ENCODE data around the gene CTAG1B. TPM values are rescaled to one million over a fixed set of nuclear protein-coding genes. Genes with fewer than 3 reads are reported as not detected.
"Not testable (repeated sequence)": the region's sequence is repeated elsewhere in the genome, so short reads cannot be mapped to it uniquely, and the experiment has no call there.

CTAG1B gene
- total RNA-seq, 1 donor from 2014 or later: not detected

DNA sequence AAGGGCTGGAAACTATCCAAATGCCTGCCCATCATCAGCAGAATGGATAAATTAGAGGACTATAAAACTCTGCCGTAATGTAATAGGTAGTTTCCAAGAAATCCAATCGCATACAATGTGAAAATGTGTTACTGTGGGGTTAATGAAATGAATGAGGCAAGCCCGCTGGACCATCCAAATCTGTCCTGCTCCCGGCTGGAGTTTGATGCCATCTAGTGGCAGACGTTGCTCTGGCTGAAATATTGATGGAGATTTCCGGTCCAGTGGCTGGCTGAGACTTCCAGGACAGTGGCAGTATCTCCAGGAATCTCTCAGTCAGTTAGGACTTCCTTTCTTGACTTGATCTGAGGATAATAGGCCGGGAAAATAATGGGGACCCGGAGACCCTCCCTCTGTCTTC is 36.1 kb downstream of the CTAG1B start:
- H3K27ac Mint-ChIP-seq (ENCODE audit: unreplicated experiment); H3K4me3 Mint-ChIP-seq (ENCODE audit: unreplicated experiment); DNase-seq (ENCODE audit: low spot score); H3K4me1 Mint-ChIP-seq (ENCODE audit: unreplicated experiment); H3K9me3 Mint-ChIP-seq (ENCODE audit: unreplicated experiment); H3K27me3 Mint-ChIP-seq (ENCODE audit: unreplicated experiment); H3K36me3 Mint-ChIP-seq (ENCODE audit: low read depth, unreplicated experiment): not testable (repeated sequence)

DNA sequence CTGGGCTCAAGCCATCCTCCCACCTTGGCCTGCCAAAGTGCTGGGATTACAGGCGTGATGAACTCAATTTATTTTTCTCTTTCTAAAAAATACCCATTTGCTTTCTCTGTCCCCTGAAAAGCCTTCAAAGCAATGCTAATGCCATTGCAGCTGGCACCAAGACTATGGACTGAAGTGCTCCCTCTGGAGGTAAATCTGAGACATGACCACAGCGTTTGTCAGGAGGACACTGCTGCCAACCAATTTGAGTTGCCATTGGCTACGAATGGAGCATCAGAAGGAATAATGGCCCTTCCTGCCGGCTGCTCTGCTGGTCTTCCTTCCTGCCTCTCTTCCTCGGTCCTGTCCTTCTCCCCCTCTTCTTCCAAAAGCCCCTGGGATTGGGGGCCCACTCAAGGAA is 44.0 kb downstream of the CTAG1B start:
- DNase-seq (ENCODE audit: low spot score); H3K27me3 Mint-ChIP-seq (ENCODE audit: unreplicated experiment); H3K9me3 Mint-ChIP-seq (ENCODE audit: unreplicated experiment); H3K27ac Mint-ChIP-seq (ENCODE audit: unreplicated experiment); H3K4me3 Mint-ChIP-seq (ENCODE audit: unreplicated experiment); H3K36me3 Mint-ChIP-seq (ENCODE audit: low read depth, unreplicated experiment); H3K4me1 Mint-ChIP-seq (ENCODE audit: unreplicated experiment): not testable (repeated sequence)

DNA sequence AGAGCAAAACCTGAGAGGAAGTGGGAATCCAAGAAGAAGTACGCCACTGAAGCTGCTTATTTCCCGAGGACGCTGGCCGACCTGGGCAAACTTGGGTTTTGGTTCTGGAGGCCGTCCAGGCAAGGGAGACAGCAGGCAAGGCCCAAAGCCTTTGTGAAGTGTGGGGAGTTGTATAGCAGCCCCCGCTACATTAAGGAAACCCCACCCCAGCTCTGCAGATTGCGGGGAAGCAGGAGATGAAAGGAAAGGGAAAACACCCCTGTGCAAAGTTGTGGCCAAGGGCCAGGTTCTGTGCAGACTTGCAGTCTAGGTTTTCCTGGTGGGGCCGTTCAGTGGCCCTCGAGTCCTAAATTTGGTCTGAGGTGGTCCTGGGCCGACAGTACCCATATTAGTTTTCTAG is 46.0 kb downstream of the CTAG1B start:
- not testable (repeated sequence) for H3K36me3 Mint-ChIP-seq (ENCODE audit: low read depth, unreplicated experiment); H3K9me3 Mint-ChIP-seq (ENCODE audit: unreplicated experiment)

DNA sequence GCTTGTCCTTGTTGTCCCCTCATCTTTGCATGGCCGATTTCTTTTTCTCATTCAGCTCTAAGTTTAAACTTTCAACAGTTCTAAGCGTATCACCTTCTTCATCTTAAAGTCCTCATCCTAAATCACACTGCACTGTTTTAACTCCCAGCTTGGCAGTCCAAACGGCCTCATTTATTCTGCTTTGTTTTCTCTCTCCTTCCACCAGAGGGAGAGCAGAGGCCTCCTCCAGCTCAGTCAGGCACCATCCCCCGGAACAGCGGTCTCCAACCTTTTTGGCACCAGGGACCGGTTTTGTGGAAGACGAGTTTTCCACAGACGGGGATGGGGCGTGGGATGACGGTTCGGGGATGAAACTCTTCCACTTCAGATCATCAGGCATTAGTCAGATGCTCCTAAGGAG is 48.7 kb downstream of the CTAG1B start:
- not testable (repeated sequence) for H3K27ac Mint-ChIP-seq (ENCODE audit: unreplicated experiment); H3K27me3 Mint-ChIP-seq (ENCODE audit: unreplicated experiment); DNase-seq (ENCODE audit: low spot score); H3K9me3 Mint-ChIP-seq (ENCODE audit: unreplicated experiment); H3K4me1 Mint-ChIP-seq (ENCODE audit: unreplicated experiment); H3K4me3 Mint-ChIP-seq (ENCODE audit: unreplicated experiment); H3K36me3 Mint-ChIP-seq (ENCODE audit: low read depth, unreplicated experiment)

More for the DNA sequence above, 46.0 kb downstream of the CTAG1B start:
- DNase-seq (ENCODE audit: low spot score); H3K4me1 Mint-ChIP-seq (ENCODE audit: unreplicated experiment); H3K4me3 Mint-ChIP-seq (ENCODE audit: unreplicated experiment); H3K27me3 Mint-ChIP-seq (ENCODE audit: unreplicated experiment); H3K27ac Mint-ChIP-seq (ENCODE audit: unreplicated experiment): not testable (repeated sequence)

Other genes with a start within 250 kb of the CTAG1B start
- gene FLNA, start 244.6 kb downstream of the CTAG1B start, total RNA-seq (ENCODE audit: unreplicated experiment): 1,022 TPM
- 44.7 TPM for gene EMD, start 240.0 kb downstream of the CTAG1B start, total RNA-seq (ENCODE audit: unreplicated experiment)
- 3,704 TPM for gene RPL10, start 220.9 kb downstream of the CTAG1B start, total RNA-seq (ENCODE audit: unreplicated experiment)
- gene DNASE1L1, start 210.0 kb downstream of the CTAG1B start, total RNA-seq (ENCODE audit: unreplicated experiment): 38.6 TPM
- gene TAFAZZIN, start 207.7 kb downstream of the CTAG1B start, total RNA-seq (ENCODE audit: unreplicated experiment): 56.4 TPM
- gene ATP6AP1, start 190.6 kb downstream of the CTAG1B start, total RNA-seq (ENCODE audit: unreplicated experiment): 100 TPM
- 157 TPM for gene GDI1, start 182.1 kb downstream of the CTAG1B start, total RNA-seq (ENCODE audit: unreplicated experiment)
- gene FAM50A, start 175.1 kb downstream of the CTAG1B start, total RNA-seq (ENCODE audit: unreplicated experiment): 77.0 TPM
- 54.5 TPM for gene PLXNA3, start 161.0 kb downstream of the CTAG1B start, total RNA-seq (ENCODE audit: unreplicated experiment)
- gene LAGE3, start 140.0 kb downstream of the CTAG1B start, total RNA-seq (ENCODE audit: unreplicated experiment): 18.4 TPM
- gene UBL4A, start 132.7 kb downstream of the CTAG1B start, total RNA-seq (ENCODE audit: unreplicated experiment): 16.8 TPM
- 13.9 TPM for gene SLC10A3, start 128.7 kb downstream of the CTAG1B start, total RNA-seq (ENCODE audit: unreplicated experiment)
- 29.6 TPM for gene FAM3A, start 103.0 kb downstream of the CTAG1B start, total RNA-seq (ENCODE audit: unreplicated experiment)
- gene G6PD, start 72.4 kb downstream of the CTAG1B start, total RNA-seq (ENCODE audit: unreplicated experiment): 46.4 TPM
- 23.0 TPM for gene IKBKG, start 71.7 kb downstream of the CTAG1B start, total RNA-seq (ENCODE audit: unreplicated experiment)
- not detected for gene CTAG1A, start 34.1 kb downstream of the CTAG1B start, total RNA-seq (ENCODE audit: unreplicated experiment)
- not detected for gene CTAG2, start 34.3 kb upstream of the CTAG1B start, total RNA-seq (ENCODE audit: unreplicated experiment)
- gene GAB3, start 131.8 kb upstream of the CTAG1B start, total RNA-seq (ENCODE audit: unreplicated experiment): 0.90 TPM
- 28.5 TPM for gene DKC1, start 143.6 kb upstream of the CTAG1B start, total RNA-seq (ENCODE audit: unreplicated experiment)
- 11.3 TPM for gene MPP1, start 186.2 kb upstream of the CTAG1B start, total RNA-seq (ENCODE audit: unreplicated experiment)
- gene SMIM9, start 215.4 kb upstream of the CTAG1B start, total RNA-seq (ENCODE audit: unreplicated experiment): not detected

All from endothelial cell (in vitro differentiated cells).